ENCODE data around the gene B4GALT4.
"Not testable (repeated sequence)": the region's sequence is repeated elsewhere in the genome, so short reads cannot be mapped to it uniquely, and the experiment has no call there.

The B4GALT4 gene

GRCh38 chr3:119240591-119241434 is at the start of gene B4GALT4:
Gene B4GALT4, minus strand, starts transcription at chr3:119240878. Its CDS starts 10,779 bp downstream, at chr3:119230099.
- peak; percentile 30 to 41 for DNase-seq (ENCODE audit: low read depth in 1 of 2, low spot score in 1 of 2)

GRCh38 chr3:119289404-119289770 is 48.7 kb upstream of the B4GALT4 start:
- no peak for DNase-seq (ENCODE audit: low read depth in 1 of 2, low spot score in 1 of 2)

- no peak for DNase-seq (ENCODE audit: low read depth in 1 of 2, low spot score in 1 of 2)
These were observed 48.2 kb upstream of the B4GALT4 start for GRCh38 chr3:119288669-119289403.

- no peak for DNase-seq (ENCODE audit: low read depth in 1 of 2, low spot score in 1 of 2)
These were observed 39.0 kb upstream of the B4GALT4 start for GRCh38 chr3:119279584-119280243.

GRCh38 chr3:119279101-119279554 is 38.5 kb upstream of the B4GALT4 start:
- no peak for DNase-seq (ENCODE audit: low read depth in 1 of 2, low spot score in 1 of 2)

GRCh38 chr3:119276680-119277079 is 36.0 kb upstream of the B4GALT4 start:
- DNase-seq (ENCODE audit: low read depth in 1 of 2, low spot score in 1 of 2) = no peak

- DNase-seq (ENCODE audit: low read depth in 1 of 2, low spot score in 1 of 2) = not testable (repeated sequence)
These were observed 29.5 kb upstream of the B4GALT4 start for GRCh38 chr3:119270212-119270611.

GRCh38 chr3:119261055-119261454 is 20.4 kb upstream of the B4GALT4 start:
- no peak for DNase-seq (ENCODE audit: low read depth in 1 of 2, low spot score in 1 of 2)

GRCh38 chr3:119259821-119260220 is 19.1 kb upstream of the B4GALT4 start:
- DNase-seq (ENCODE audit: low read depth in 1 of 2, low spot score in 1 of 2) = no peak

- DNase-seq (ENCODE audit: low read depth in 1 of 2, low spot score in 1 of 2) = no peak
These were observed 18.2 kb upstream of the B4GALT4 start for GRCh38 chr3:119258915-119259314.

GRCh38 chr3:119257654-119258410 is 17.2 kb upstream of the B4GALT4 start:
- DNase-seq (ENCODE audit: low read depth in 1 of 2, low spot score in 1 of 2) = no peak

GRCh38 chr3:119257111-119257510 is 16.4 kb upstream of the B4GALT4 start:
- DNase-seq (ENCODE audit: low read depth in 1 of 2, low spot score in 1 of 2) = no peak

- no peak for DNase-seq (ENCODE audit: low read depth in 1 of 2, low spot score in 1 of 2)
These were observed 14.5 kb upstream of the B4GALT4 start for GRCh38 chr3:119255214-119255613.

- DNase-seq (ENCODE audit: low read depth in 1 of 2, low spot score in 1 of 2) = no peak
These were observed 5.1 kb upstream of the B4GALT4 start for GRCh38 chr3:119245778-119246177.

GRCh38 chr3:119243712-119244111 is 3.0 kb upstream of the B4GALT4 start:
- DNase-seq (ENCODE audit: low read depth in 1 of 2, low spot score in 1 of 2) = no peak

GRCh38 chr3:119243058-119243529 is 2.4 kb upstream of the B4GALT4 start:
- DNase-seq (ENCODE audit: low read depth in 1 of 2, low spot score in 1 of 2) = not testable (repeated sequence)

GRCh38 chr3:119242387-119243057 is 1.8 kb upstream of the B4GALT4 start:
- not testable (repeated sequence) for DNase-seq (ENCODE audit: low read depth in 1 of 2, low spot score in 1 of 2)

GRCh38 chr3:119240101-119240590 is 532 bp downstream of the B4GALT4 start:
- no peak for DNase-seq (ENCODE audit: low read depth in 1 of 2, low spot score in 1 of 2)

GRCh38 chr3:119239206-119239820 is 1.4 kb downstream of the B4GALT4 start:
- DNase-seq (ENCODE audit: low read depth in 1 of 2, low spot score in 1 of 2) = no peak

GRCh38 chr3:119238363-119238762 is 2.3 kb downstream of the B4GALT4 start:
- no peak for DNase-seq (ENCODE audit: low read depth in 1 of 2, low spot score in 1 of 2)

All from activated CD4-positive, alpha-beta T cell treated with anti-CD3 and anti-CD28 coated beads, Interleukin-2, amount 50 U/mL, for 24 hours (primary cell).